ENCODE measurements around the gene RSU1.

Gene RSU1

DNA sequence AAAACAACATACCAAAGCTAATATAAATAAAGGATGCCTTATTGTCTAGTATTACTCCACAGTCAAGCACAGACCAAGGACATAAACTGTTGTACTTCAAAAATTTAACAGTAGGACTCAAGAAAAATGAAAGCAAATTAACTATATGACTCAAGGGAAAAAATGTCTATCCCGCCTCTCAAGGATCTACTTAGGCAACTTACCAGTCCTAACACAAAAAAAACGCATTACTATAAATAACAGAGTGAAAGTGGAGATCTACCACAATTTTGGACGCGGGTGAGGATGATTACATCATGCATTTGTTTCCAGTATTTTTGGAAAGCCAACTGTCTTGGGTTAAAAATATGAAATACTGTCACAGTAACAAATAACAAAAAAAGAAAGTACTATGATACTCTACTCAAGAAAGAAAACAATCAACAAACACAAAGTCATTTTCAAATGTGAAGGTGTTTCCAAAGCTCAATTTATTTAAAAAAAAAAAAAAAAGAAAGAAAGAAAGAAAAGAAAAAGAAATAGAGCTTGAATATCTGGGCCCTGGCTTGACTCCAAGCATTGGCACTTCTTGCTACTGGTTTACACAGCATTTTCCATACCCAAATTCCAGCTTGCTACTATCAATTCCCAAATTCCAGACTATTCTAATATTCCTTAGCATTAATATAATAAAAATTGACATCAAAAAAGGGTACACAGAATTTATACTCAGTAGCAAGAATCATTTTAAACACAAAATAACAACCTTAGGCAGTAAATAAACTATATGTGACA lies 99.4 kb downstream of the RSU1 start:
- H3K27ac ChIP-seq (ENCODE audit: low read depth, low read length), result no peak overlapping the region
- H3K4me3 ChIP-seq (ENCODE audit: low read length), result no peak overlapping the region
- no peaks in the 10 kb centered on the region for H3K27me3 ChIP-seq (ENCODE audit: control insufficient read depth, insufficient read depth, low read length)
- H3K36me3 ChIP-seq (ENCODE audit: control insufficient read depth, insufficient read depth, low read length), result peaks cover 3% of the 10 kb centered on the region
- H3K9ac ChIP-seq (ENCODE audit: low read length), result no peak overlapping the region
- H3K4me1 ChIP-seq (ENCODE audit: control insufficient read depth, insufficient read depth, low read length), result no peaks in the 10 kb centered on the region

DNA sequence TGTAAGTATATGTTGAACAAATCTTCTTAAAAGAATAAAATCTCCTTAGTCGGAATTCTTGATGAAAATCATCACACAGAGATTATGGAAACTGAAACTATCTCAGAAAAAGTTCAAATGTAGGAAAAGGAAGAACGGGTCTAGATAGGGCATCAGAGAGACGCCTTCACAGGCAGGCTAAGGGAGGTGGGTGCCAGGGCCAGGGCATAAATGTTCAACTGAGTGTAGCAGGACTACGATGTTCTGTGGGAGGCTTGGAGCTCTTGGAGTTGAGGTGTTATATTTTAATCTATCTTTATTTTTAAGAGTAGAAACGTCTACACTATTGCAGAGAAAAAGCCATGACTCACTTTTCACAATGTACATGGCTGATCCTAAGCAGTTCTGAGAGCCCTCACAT lies 101.2 kb downstream of the RSU1 start:
- Histone ChIP-seq H3K36me3 (ENCODE audit: control insufficient read depth, insufficient read depth, low read length) (no peaks in the 10 kb centered on the region), H3K4me3 (ENCODE audit: low read length) (no peak overlapping the region), H3K27ac (ENCODE audit: low read depth, low read length) (no peak overlapping the region), H3K27me3 (ENCODE audit: control insufficient read depth, insufficient read depth, low read length) (no peaks in the 10 kb centered on the region), H3K9ac (ENCODE audit: low read length) (no peak overlapping the region), H3K4me1 (ENCODE audit: control insufficient read depth, insufficient read depth, low read length) (no peaks in the 10 kb centered on the region)

DNA sequence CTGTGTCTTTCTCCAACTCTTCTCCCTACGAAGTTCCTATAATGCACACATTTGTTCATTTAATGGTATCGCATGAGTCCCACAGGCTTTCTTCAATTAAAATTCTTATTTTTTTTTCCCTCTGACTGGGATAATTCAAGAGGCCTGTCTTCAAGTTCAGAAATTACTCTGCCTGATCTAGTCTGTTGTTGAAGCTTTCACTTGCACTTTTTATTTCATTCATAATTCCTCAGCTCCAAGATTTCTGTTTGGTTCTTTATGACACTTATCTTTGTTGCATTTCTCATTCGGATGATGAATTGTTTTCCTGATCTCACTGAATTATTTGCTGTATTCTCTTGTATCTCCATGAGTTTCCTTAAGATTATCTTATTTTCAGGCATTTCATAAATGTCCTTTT lies 103.9 kb downstream of the RSU1 start:
- no peaks in the 10 kb centered on the region for H3K27me3 ChIP-seq (ENCODE audit: control insufficient read depth, insufficient read depth, low read length)
- H3K4me1 ChIP-seq (ENCODE audit: control insufficient read depth, insufficient read depth, low read length), result no peaks in the 10 kb centered on the region
- no peak overlapping the region for H3K4me3 ChIP-seq (ENCODE audit: low read length)
- no peak overlapping the region for H3K9ac ChIP-seq (ENCODE audit: low read length)
- no peak overlapping the region for H3K27ac ChIP-seq (ENCODE audit: low read depth, low read length)
- H3K36me3 ChIP-seq (ENCODE audit: control insufficient read depth, insufficient read depth, low read length), result no peaks in the 10 kb centered on the region

DNA sequence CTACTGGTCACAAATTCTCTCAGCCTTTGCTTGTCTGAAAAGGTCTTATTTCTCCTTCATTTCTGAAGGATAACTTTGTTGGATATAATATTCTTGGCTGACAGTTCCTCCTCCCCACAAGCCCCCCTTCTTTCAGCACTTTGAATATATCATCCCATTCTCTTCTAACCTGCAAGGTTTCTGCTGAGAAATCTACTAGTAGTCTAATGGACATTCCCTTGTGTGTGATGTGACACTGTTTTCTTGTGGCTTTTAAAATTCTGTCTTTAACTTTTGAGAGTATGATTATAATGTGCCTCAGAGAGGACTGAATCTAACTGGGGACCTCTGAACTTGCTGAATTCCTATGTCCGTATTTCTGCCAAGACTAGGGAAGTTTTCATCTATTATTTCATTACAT lies 104.3 kb downstream of the RSU1 start:
- H3K4me1 ChIP-seq (ENCODE audit: control insufficient read depth, insufficient read depth, low read length), result no peaks in the 10 kb centered on the region
- no peak overlapping the region for H3K9ac ChIP-seq (ENCODE audit: low read length)
- no peaks in the 10 kb centered on the region for H3K36me3 ChIP-seq (ENCODE audit: control insufficient read depth, insufficient read depth, low read length)
- no peaks in the 10 kb centered on the region for H3K27me3 ChIP-seq (ENCODE audit: control insufficient read depth, insufficient read depth, low read length)
- H3K27ac ChIP-seq (ENCODE audit: low read depth, low read length), result no peak overlapping the region
- no peak overlapping the region for H3K4me3 ChIP-seq (ENCODE audit: low read length)

DNA sequence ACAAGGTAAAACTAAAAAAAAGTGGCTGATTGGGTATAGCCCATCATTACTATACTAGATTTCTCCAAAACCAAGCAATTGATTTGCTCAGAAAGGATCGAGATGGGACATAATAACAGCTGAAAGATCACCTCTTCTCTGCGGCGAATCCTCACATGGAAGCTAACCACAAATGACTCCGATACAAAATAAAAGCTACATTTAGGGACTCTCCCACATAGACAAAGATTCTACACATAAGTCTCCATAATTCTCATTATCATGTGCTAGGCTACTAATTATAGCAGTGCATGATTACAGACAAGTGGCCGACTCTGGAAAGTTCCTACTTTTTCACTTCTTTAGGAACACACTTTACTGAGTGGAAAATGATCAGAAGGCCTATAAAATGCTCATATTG lies 116.9 kb downstream of the RSU1 start:
- no peak overlapping the region for H3K9ac ChIP-seq (ENCODE audit: low read length)
- H3K36me3 ChIP-seq (ENCODE audit: control insufficient read depth, insufficient read depth, low read length), result no peaks in the 10 kb centered on the region
- H3K4me3 ChIP-seq (ENCODE audit: low read length), result no peak overlapping the region
- no peaks in the 10 kb centered on the region for H3K27me3 ChIP-seq (ENCODE audit: control insufficient read depth, insufficient read depth, low read length)
- H3K27ac ChIP-seq (ENCODE audit: low read depth, low read length), result no peak overlapping the region
- no peaks in the 10 kb centered on the region for H3K4me1 ChIP-seq (ENCODE audit: control insufficient read depth, insufficient read depth, low read length)

DNA sequence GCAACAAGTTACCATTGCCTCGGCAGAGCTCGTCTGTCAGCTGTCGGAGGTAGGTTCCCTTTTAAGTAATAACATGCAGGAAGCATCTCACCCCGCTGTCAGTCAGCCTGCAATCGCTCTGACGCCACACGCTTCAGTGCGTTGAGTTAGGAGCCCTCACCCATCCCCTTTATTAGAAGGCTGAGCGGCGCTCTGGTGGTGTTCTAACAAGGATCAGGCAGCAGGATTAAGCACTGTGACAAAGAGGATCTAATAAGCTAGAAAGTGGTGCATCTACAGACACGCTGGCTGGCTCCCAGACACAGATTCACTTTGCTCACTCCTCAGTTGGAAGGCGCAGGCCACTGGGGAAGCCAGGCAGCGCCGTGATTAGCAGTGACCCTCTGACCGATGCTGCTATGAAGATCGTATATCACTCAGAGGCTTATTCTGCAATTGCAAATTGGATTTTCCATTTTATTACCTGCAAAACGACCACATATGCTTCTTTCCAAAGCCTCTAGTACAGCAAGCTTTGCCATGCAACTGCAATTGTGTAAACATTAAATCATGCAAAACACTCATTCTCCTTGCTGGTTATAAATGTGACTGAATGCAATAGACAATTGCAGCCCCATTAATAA lies 117.7 kb downstream of the RSU1 start:
- Histone ChIP-seq H3K4me1 (ENCODE audit: control insufficient read depth, insufficient read depth, low read length) (no peaks in the 10 kb centered on the region), H3K4me3 (ENCODE audit: low read length) (no peak overlapping the region), H3K27me3 (ENCODE audit: control insufficient read depth, insufficient read depth, low read length) (no peaks in the 10 kb centered on the region), H3K9ac (ENCODE audit: low read length) (no peak overlapping the region), H3K36me3 (ENCODE audit: control insufficient read depth, insufficient read depth, low read length) (no peaks in the 10 kb centered on the region), H3K27ac (ENCODE audit: low read depth, low read length) (no peak overlapping the region)

DNA sequence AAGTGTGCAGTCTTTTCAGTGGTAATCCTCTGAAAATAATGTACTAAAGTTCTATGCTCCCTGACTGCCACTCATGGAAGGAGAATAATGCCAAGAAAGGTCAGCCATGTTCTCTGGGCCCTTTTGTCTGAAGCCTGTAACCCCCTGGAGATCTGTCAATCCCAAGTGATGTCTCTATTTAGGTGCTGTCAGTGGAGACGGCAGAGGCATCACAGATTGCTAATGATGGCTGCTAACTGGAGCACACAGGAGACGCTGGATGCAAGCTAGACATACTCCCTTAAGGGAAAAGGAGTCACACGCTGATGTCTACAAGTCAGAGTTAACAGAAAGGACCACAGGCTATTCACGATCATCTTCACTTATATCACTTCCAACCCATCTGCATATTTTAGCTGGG lies 118.8 kb downstream of the RSU1 start:
- no peaks in the 10 kb centered on the region for H3K27me3 ChIP-seq (ENCODE audit: control insufficient read depth, insufficient read depth, low read length)
- no peak overlapping the region for H3K9ac ChIP-seq (ENCODE audit: low read length)
- H3K4me1 ChIP-seq (ENCODE audit: control insufficient read depth, insufficient read depth, low read length), result no peaks in the 10 kb centered on the region
- H3K36me3 ChIP-seq (ENCODE audit: control insufficient read depth, insufficient read depth, low read length), result no peaks in the 10 kb centered on the region
- no peak overlapping the region for H3K4me3 ChIP-seq (ENCODE audit: low read length)
- no peak overlapping the region for H3K27ac ChIP-seq (ENCODE audit: low read depth, low read length)

DNA sequence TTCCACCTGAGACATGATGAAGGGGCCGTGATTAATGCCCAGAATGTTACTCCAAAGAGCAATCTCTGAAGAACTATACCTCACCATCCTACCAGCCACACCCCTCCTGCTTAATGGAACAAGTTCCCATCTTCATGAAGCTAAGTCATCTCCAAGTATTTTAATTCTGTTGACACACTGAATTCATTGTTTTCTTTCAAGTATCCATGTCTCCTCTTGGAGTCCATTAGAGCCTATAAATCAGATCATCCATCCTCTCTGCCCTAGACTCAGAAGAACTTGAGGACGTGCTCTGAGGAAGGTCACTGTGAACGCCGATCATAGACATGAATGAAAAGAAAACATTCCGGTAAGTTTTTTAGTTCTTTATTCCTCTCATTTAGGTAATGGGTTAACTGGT lies 126.8 kb downstream of the RSU1 start:
- Histone ChIP-seq H3K9ac (ENCODE audit: low read length) (no peak overlapping the region), H3K4me1 (ENCODE audit: control insufficient read depth, insufficient read depth, low read length) (no peaks in the 10 kb centered on the region), H3K4me3 (ENCODE audit: low read length) (no peak overlapping the region), H3K27me3 (ENCODE audit: control insufficient read depth, insufficient read depth, low read length) (no peaks in the 10 kb centered on the region), H3K27ac (ENCODE audit: low read depth, low read length) (no peak overlapping the region), H3K36me3 (ENCODE audit: control insufficient read depth, insufficient read depth, low read length) (no peaks in the 10 kb centered on the region)

DNA sequence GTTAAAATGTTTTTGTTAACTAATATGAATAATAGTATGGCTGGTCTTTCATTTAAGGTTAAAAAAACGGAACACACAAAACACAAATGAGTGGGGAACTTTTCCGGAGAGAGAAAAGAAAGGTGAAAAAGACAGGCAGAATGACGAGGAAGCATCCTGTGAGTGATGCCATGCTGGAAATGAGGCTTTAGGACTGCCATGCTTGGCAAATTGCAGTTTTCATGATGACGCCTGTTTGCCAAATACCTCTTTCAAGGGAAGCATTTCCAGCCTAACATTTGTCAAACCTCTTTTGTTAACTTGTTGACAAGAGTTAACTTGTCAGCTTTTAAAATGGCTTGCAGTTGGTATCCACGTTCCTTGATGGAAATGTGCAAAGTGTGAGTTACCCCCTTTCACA lies 127.5 kb downstream of the RSU1 start:
- Histone ChIP-seq H3K27me3 (ENCODE audit: control insufficient read depth, insufficient read depth, low read length) (no peaks in the 10 kb centered on the region), H3K4me1 (ENCODE audit: control insufficient read depth, insufficient read depth, low read length) (no peaks in the 10 kb centered on the region)

DNA sequence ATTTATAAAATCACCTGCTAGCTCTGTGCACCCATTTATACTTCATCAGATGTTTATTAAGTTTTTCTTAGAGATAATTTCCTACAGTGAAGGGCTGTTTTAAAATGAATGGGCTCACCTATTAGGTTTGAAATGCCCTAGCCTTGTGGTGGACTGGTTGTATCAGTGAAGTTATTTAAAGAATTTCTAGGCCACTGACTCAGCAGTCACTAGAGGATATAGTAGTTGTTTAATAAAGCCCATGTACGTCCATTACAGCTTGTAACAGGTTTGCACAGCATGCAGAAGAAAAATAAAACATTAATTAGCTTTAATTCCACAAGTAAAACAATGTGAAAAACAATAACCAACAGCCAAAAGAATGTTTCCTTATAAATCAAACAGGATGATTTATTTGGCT lies 128.0 kb downstream of the RSU1 start:
- no peaks in the 10 kb centered on the region for H3K36me3 ChIP-seq (ENCODE audit: control insufficient read depth, insufficient read depth, low read length)
- H3K27ac ChIP-seq (ENCODE audit: low read depth, low read length), result no peak overlapping the region
- H3K9ac ChIP-seq (ENCODE audit: low read length), result no peak overlapping the region
- no peaks in the 10 kb centered on the region for H3K27me3 ChIP-seq (ENCODE audit: control insufficient read depth, insufficient read depth, low read length)
- H3K4me1 ChIP-seq (ENCODE audit: control insufficient read depth, insufficient read depth, low read length), result no peaks in the 10 kb centered on the region
- H3K4me3 ChIP-seq (ENCODE audit: low read length), result no peak overlapping the region

More for the DNA sequence above, 127.5 kb downstream of the RSU1 start:
- Histone ChIP-seq H3K4me3 (ENCODE audit: low read length) (no peak overlapping the region), H3K9ac (ENCODE audit: low read length) (no peak overlapping the region), H3K36me3 (ENCODE audit: control insufficient read depth, insufficient read depth, low read length) (no peaks in the 10 kb centered on the region), H3K27ac (ENCODE audit: low read depth, low read length) (no peak overlapping the region)

DNA sequence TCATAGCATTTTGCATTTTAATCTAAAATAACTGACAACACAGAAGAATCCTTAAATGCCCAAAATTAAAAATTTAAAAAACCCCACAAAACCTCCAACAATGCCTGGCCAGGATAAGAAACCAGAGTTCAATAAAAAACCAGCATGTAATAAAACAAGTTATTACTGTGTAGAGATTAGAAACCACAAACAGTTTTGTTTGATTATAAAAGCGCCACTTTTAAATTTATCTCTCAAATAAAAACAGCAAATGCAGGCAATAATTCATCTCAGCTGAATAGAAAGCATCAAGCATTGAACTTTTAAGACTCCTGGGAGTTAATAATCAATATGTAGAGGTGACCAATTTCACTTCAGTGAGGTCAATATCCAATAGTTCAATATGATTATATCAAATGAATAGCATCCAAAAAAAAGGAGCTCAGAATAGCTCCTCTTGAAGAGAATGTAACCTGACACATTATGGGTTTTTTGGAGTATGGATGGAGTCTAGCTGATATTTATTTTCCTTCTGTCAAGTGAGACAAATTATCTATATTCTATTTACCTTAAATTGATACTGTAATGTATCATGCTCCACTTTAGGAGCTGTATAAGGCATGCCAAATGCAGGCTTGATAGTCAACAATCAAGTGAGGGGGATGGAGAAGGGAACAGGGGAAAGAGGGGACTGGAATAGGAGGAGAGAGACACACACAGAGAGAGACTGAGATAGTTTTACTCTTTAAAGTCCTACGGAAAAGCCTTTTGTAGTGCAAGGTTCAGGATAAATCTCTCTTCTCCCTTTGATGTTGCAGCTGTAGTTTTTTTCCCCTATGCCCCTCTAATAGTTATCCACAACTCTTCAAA lies 130.9 kb downstream of the RSU1 start:
- Histone ChIP-seq H3K4me3 (ENCODE audit: low read length) (no peak overlapping the region), H3K9ac (ENCODE audit: low read length) (no peak overlapping the region), H3K4me1 (ENCODE audit: control insufficient read depth, insufficient read depth, low read length) (no peaks in the 10 kb centered on the region), H3K36me3 (ENCODE audit: control insufficient read depth, insufficient read depth, low read length) (no peaks in the 10 kb centered on the region), H3K27ac (ENCODE audit: low read depth, low read length) (no peak overlapping the region), H3K27me3 (ENCODE audit: control insufficient read depth, insufficient read depth, low read length) (no peaks in the 10 kb centered on the region)

DNA sequence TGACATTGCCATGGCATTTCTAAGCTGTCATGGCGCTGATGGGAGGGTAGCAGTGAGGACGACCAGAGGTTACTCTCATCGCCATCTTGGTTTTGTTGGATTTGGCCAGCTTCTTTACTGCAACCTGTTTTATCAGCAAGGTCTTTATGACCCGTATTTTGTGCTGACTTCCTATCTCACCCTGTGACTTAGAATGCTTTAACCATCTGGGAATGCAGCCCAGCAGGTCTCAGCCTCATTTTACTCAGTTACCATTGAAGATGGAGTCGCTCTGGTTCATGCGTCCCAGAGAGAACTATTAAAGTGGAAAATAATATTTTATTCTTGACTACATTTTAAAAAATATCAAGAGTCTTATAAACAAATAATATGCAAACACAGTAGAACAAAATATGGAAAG lies 131.7 kb downstream of the RSU1 start:
- Histone ChIP-seq H3K4me1 (ENCODE audit: control insufficient read depth, insufficient read depth, low read length) (no peaks in the 10 kb centered on the region), H3K27me3 (ENCODE audit: control insufficient read depth, insufficient read depth, low read length) (no peaks in the 10 kb centered on the region), H3K27ac (ENCODE audit: low read depth, low read length) (no peak overlapping the region), H3K36me3 (ENCODE audit: control insufficient read depth, insufficient read depth, low read length) (no peaks in the 10 kb centered on the region), H3K4me3 (ENCODE audit: low read length) (no peak overlapping the region), H3K9ac (ENCODE audit: low read length) (no peak overlapping the region)

Data from rectal smooth muscle tissue (tissue), 1 donor.